ENCODE measurements around the gene LRRC74B. TPM values are rescaled to one million over a fixed set of nuclear protein-coding genes. Genes with fewer than 3 reads are reported as not detected.

LRRC74B gene
- total RNA-seq, 1 donor from 2014 or later, result not detected

GRCh38 chr22:21098099-21098671 lies 52.4 kb downstream of the LRRC74B start:
- TF ChIP-seq CTCF (IDR thresholded peaks at IDR 0.05; ENCODE audit: unreplicated experiment), result no peak
- H3K27me3 Mint-ChIP-seq (ENCODE audit: unreplicated experiment), result peaks cover 1% of the 10 kb centered on the region
- no peaks in the 10 kb centered on the region for H3K36me3 Mint-ChIP-seq (ENCODE audit: low read depth, unreplicated experiment)
- no peak overlapping the region for H3K4me3 Mint-ChIP-seq (ENCODE audit: unreplicated experiment)
- H3K27ac Mint-ChIP-seq (ENCODE audit: unreplicated experiment), result no peak overlapping the region
- peaks cover 24% of the 10 kb centered on the region for H3K4me1 Mint-ChIP-seq (ENCODE audit: unreplicated experiment)
- no peaks in the 10 kb centered on the region for H3K9me3 Mint-ChIP-seq (ENCODE audit: unreplicated experiment)
- DNase-seq (ENCODE audit: low spot score), result no peak

- no peaks in the 10 kb centered on the region for H3K36me3 Mint-ChIP-seq (ENCODE audit: low read depth, unreplicated experiment)
- no peaks in the 10 kb centered on the region for H3K9me3 Mint-ChIP-seq (ENCODE audit: unreplicated experiment)
- no peak for TF ChIP-seq CTCF (IDR thresholded peaks at IDR 0.05; ENCODE audit: unreplicated experiment)
- H3K27me3 Mint-ChIP-seq (ENCODE audit: unreplicated experiment), result peaks cover 1% of the 10 kb centered on the region
- DNase-seq (ENCODE audit: low spot score), result no peak
- peaks cover 12% of the 10 kb centered on the region for H3K4me1 Mint-ChIP-seq (ENCODE audit: unreplicated experiment)
- no peak overlapping the region for H3K4me3 Mint-ChIP-seq (ENCODE audit: unreplicated experiment)
- no peak overlapping the region for H3K27ac Mint-ChIP-seq (ENCODE audit: unreplicated experiment)
These were observed 53.8 kb downstream of the LRRC74B start for GRCh38 chr22:21099578-21099977.

- H3K9me3 Mint-ChIP-seq (ENCODE audit: unreplicated experiment), result no peaks in the 10 kb centered on the region
- peaks cover 1% of the 10 kb centered on the region for H3K27me3 Mint-ChIP-seq (ENCODE audit: unreplicated experiment)
- H3K36me3 Mint-ChIP-seq (ENCODE audit: low read depth, unreplicated experiment), result no peaks in the 10 kb centered on the region
- no peak for DNase-seq (ENCODE audit: low spot score)
- no peak overlapping the region for H3K4me3 Mint-ChIP-seq (ENCODE audit: unreplicated experiment)
- H3K27ac Mint-ChIP-seq (ENCODE audit: unreplicated experiment), result no peak overlapping the region
- peaks cover 12% of the 10 kb centered on the region for H3K4me1 Mint-ChIP-seq (ENCODE audit: unreplicated experiment)
- TF ChIP-seq CTCF (IDR thresholded peaks at IDR 0.05; ENCODE audit: unreplicated experiment), result no peak
These were observed 54.6 kb downstream of the LRRC74B start for GRCh38 chr22:21100149-21101032.

- Mint-ChIP-seq H3K4me1 (ENCODE audit: unreplicated experiment) (peaks cover 15% of the 10 kb centered on the region), H3K27me3 (ENCODE audit: unreplicated experiment) (peaks cover 1% of the 10 kb centered on the region), H3K9me3 (ENCODE audit: unreplicated experiment) (no peaks in the 10 kb centered on the region), H3K4me3 (ENCODE audit: unreplicated experiment) (no peak overlapping the region), H3K27ac (ENCODE audit: unreplicated experiment) (no peak overlapping the region), H3K36me3 (ENCODE audit: low read depth, unreplicated experiment) (no peaks in the 10 kb centered on the region)
- DNase-seq (ENCODE audit: low spot score), result no peak
- no peak for TF ChIP-seq CTCF (IDR thresholded peaks at IDR 0.05; ENCODE audit: unreplicated experiment)
These were observed 56.3 kb downstream of the LRRC74B start for GRCh38 chr22:21101877-21102638.
